Sigmoid colon (tissue), 7 donors: ENCODE data around the gene GFPT1. TPM values are rescaled to one million over a fixed set of nuclear protein-coding genes. Genes with fewer than 3 reads are reported as not detected.

Experiments used
- DNase-seq: peaks from one replicate; pipeline ENCODE4 v3.0.0-alpha.2; 2019
- H3K27ac ChIP-seq, 4 donors: fragments of 200-600 bp; sonication (generic); one replicate each; pipeline ENCODE4 v1.5.1; 2016 to 2019; ENCODE audit warnings: mild to moderate bottlenecking in 1 of 4
- H3K27me3 ChIP-seq, 3 donors: fragments of 200-600 bp; sonication (generic); one replicate each; pipeline ENCODE4 v1.5.1; 2019; ENCODE audit warnings: mild to moderate bottlenecking in 1 of 3
- H3K36me3 ChIP-seq, 4 donors: fragments of 200-600 bp; sonication (generic); one replicate each; pipeline ENCODE4 v1.5.1; 2016 to 2019
- H3K4me1 ChIP-seq, 4 donors: fragments of 200-600 bp; sonication (generic); one replicate each; pipeline ENCODE4 v1.5.1; 2017 to 2019
- H3K4me3 ChIP-seq, 4 donors: fragments of 200-600 bp; sonication (generic); one replicate each; pipeline ENCODE4 v1.5.1; 2017 to 2019; ENCODE audit warnings: mild to moderate bottlenecking in 2 of 4, moderate library complexity in 1 of 4
- H3K9me3 ChIP-seq, 4 donors: fragments of 200-600 bp in 3 of 4; sonication (generic) in 3 of 4; one replicate each; pipeline versions ENCODE4 v1.5.1 to v1.6.1; 2013 to 2019
- CTCF ChIP-seq, 4 experiments: fragments of 450-650 bp in 3 of 4; fragments of 200-600 bp in 1 of 4; IDR thresholded peaks; one replicate each; pipeline ENCODE4 v1.5.1; 2016 to 2019; ENCODE audit warnings: antibody characterized with exemption in 4 of 4, mild to moderate bottlenecking in 3 of 4, moderate library complexity in 2 of 4
- EP300 ChIP-seq, 4 donors: sonication (generic); formaldehyde crosslinking; IDR thresholded peaks; one replicate each; pipeline ENCODE4 v1.6.1; 2017; ENCODE audit warnings: antibody characterized with exemption in 4 of 4
- POLR2A ChIP-seq, 2 donors: fragments of 450-650 bp; IDR thresholded peaks; one replicate each; pipeline ENCODE4 v1.6.1; 2016; ENCODE audit warnings: antibody characterized with exemption in 2 of 2, mild to moderate bottlenecking in 2 of 2, moderate library complexity in 2 of 2
- POLR2AphosphoS5 ChIP-seq, 4 donors: sonication (generic); formaldehyde crosslinking; IDR thresholded peaks; one replicate each; pipeline ENCODE4 v1.6.1; 2017; ENCODE audit warnings: antibody characterized with exemption in 4 of 4
- WGBS, 2 donors: extraction: QIAGEN DNeasy Blood & Tissue Kit; methylation state at CpG; one replicate each; pipeline ENCODE4 v1.1.7; 2013; 5-methylcytosine and 5-hydroxymethylcytosine counted together
- intact Hi-C: fragments of 100-400 bp; cut with DNase I; formaldehyde crosslinking; loops from one replicate; pipeline ENCODE4 v1.15.1; 2023
- polyA plus RNA-seq, 3 donors: library from polyadenylated mRNA; stranded (reverse); fragments of 200-250 nt; gene quantifications; one replicate each; pipeline ENCODE4 v1.2.3, GENCODE V29; 2013
- total RNA-seq, 4 donors: library from RNA; depleted of rRNA; stranded (reverse); fragments of >200 nt; gene quantifications; one replicate each; pipeline ENCODE4 v1.1.0, GENCODE V29; 2016
- donor health status: healthy with polysubstance abuse.
- donor health status: Bipolar disorder and iron deficiency.
- donor health status: healthy.

GFPT1 gene
- total RNA-seq: 10 to 100 TPM; 14.5 to 24.4 (median 18.7) TPM
- polyA plus RNA-seq: 10 to 100 TPM; 34.8 to 45.5 (median 41.9) TPM

DNA sequence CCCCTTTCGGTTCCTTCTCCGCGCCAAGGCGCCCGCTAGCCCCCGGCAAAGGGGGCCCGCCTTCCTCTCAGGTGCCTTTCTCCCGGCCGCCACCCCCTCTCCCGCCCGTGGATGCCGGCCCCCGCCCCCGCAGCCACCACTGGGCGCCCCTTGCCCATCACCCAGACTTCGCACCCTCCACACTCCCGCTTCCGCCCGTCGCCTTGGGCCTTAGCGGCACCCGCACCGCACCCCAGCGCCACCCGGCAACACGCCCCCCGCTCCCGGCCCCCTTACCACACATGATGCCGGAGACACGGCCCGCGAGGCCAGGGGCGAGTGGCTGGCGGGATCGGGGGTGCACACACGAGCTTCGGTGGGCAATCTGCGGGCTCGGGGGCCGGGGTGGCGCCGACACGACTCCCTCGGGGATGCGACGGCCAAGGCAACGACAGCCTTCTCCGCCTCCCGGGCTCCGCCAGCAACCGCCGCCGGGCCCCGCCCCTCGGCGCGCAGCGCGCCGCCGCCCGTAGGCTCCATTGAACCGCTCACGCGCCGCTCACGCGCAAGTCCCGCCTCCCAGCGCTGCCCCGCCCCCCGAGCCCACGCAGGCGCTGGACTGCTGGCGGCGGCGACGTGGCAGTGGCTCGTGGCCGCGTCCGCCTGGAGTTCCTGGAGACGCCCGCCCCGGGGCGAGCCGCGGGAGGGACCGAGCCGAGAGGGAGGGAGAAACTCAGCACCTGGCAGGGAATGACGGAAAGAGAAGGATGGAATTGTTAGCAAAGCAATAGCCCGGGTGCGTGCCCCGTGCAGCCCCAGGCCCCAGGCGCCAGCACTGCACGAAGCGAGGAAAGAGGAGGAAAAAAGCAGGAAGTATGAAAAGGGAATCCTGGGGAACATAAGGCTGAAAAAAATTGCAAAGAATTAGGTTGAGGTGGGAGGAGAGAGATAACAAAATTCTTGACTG, at the start of gene GFPT1:
Gene GFPT1, minus strand, starts transcription at position 439 of the 946 bp plus-strand sequence. Its CDS starts 156 bp downstream, at position 283.
- Histone ChIP-seq H3K4me3 (peak within 1 kb of the TSS; percentile 78 to 99 (median 88)), H3K4me1 (peaks cover 0 to 41% (median 21%) of the 10 kb centered on the region in 4 donors), H3K27me3 (no peaks in the 10 kb centered on the region), H3K36me3 (no peaks in the 10 kb centered on the region), H3K9me3 (no peaks in the 10 kb centered on the region), H3K27ac (peak within 1 kb of the TSS; percentile 82 to 91 (median 88))
- WGBS, 2 donors: 0 to 1% methylated on average over 97 of the region's 97 CpGs
- intact Hi-C loops: loop anchor here (1.0 to 5.0 kb wide), 4 partner anchors 49 to 375 kb away; partner anchors contain the start of genes AAK1 and ANTXR1
- peak; percentile 96 for DNase-seq
- no peak for TF ChIP-seq EP300 (IDR thresholded peaks at IDR 0.05)
- TF ChIP-seq POLR2AphosphoS5 (IDR thresholded peaks at IDR 0.05): peak; percentile 60 to 88 (median 80)
- no peak for TF ChIP-seq CTCF (IDR thresholded peaks at IDR 0.05)
- peak; percentile 16 to 28 for TF ChIP-seq POLR2A (IDR thresholded peaks at IDR 0.05)

GRCh38 chr2:69436596-69436937, 49.5 kb upstream of the GFPT1 start:
- Histone ChIP-seq H3K27me3 (no peaks in the 10 kb centered on the region), H3K4me3 (peak overlapping the region; percentile 77 to 92 (median 84)), H3K9me3 (no peaks in the 10 kb centered on the region), H3K27ac (peak overlapping the region; percentile 94 to 96 (median 94)), H3K36me3 (peaks cover 0 to 2% (median 0%) of the 10 kb centered on the region in 4 donors), H3K4me1 (peaks cover 0 to 31% (median 22%) of the 10 kb centered on the region in 4 donors)
- WGBS, 2 donors: 4 to 6% methylated on average over 5 of the region's 5 CpGs
- DNase-seq: no peak
- no peak for TF ChIP-seq POLR2AphosphoS5 (IDR thresholded peaks at IDR 0.05)
- peak in 1 of 4 experiments; percentile 24 for TF ChIP-seq CTCF (IDR thresholded peaks at IDR 0.05)
- intact Hi-C loops: loop anchor here (1.0 to 5.0 kb wide), 5 partner anchors 50 to 856 kb away; partner anchors contain the start of genes AAK1, ANTXR1 and SNRPG

- 80 to 84% methylated on average over 5 of the region's 5 CpGs for WGBS, 2 donors
- Histone ChIP-seq H3K4me1 (peaks cover 0 to 31% (median 22%) of the 10 kb centered on the region in 4 donors), H3K4me3 (no peak overlapping the region), H3K9me3 (no peaks in the 10 kb centered on the region), H3K36me3 (peaks cover 0 to 20% (median 7%) of the 10 kb centered on the region in 4 donors), H3K27me3 (no peaks in the 10 kb centered on the region), H3K27ac (no peak overlapping the region)
- no peak for DNase-seq
- no peak for TF ChIP-seq EP300 (IDR thresholded peaks at IDR 0.05)
- TF ChIP-seq CTCF (IDR thresholded peaks at IDR 0.05): no peak
- intact Hi-C loops: loop anchor here (5.0 kb wide), 3 partner anchors 422 to 858 kb away; partner anchors contain the start of genes ANTXR1 and SNRPG
Measured at GRCh38 chr2:69434753-69435152, 47.7 kb upstream of the GFPT1 start.

DNA sequence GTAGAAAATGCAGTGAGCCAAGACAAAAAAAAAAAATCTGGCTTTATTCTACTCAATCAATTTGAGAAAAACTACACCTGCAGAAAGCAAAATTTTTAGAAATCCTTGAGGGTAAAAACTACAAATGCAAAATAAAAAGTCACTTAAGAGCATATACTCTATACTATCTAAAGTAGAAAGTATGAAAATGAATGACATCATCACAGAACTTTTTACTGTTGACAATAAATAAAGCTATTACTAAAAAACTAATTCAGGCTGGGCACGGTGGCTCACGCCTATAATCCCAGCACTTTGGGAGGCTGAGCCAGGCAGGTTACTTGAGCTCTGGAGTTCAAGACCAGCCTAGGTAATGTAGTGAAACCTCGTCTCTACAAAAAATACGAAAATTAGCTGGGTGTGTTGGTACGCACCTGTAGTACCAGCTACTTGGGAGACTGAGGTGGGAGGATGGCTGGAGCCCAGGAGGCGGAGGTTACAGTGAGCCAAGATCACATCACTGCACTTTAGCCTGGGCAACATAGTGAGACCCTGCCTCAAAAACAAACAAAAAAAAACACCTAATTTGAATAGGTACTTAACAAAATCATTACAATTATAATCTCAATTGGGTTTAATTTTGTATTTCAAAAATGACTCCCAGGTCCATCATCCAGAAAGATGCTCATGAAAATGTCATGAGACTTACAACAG, 42.6 kb upstream of the GFPT1 start:
- DNase-seq: no peak
- 84 to 93% methylated on average over 6 of the region's 6 CpGs for WGBS, 2 donors
- no peaks in the 10 kb centered on the region for H3K9me3 ChIP-seq

More for the DNA sequence above, 42.6 kb upstream of the GFPT1 start:
- Histone ChIP-seq H3K4me1 (peaks cover 0 to 13% (median 6%) of the 10 kb centered on the region in 4 donors), H3K4me3 (no peak overlapping the region), H3K27ac (no peak overlapping the region), H3K36me3 (peaks cover 0 to 68% (median 19%) of the 10 kb centered on the region in 4 donors), H3K27me3 (no peaks in the 10 kb centered on the region)
- intact Hi-C loops: no loop called here
- TF ChIP-seq CTCF (IDR thresholded peaks at IDR 0.05): no peak
- no peak for TF ChIP-seq EP300 (IDR thresholded peaks at IDR 0.05)
- TF ChIP-seq POLR2AphosphoS5 (IDR thresholded peaks at IDR 0.05): no peak
- no peak for TF ChIP-seq POLR2A (IDR thresholded peaks at IDR 0.05)
